Breast epithelium (tissue), 4 donors: Measurements from ENCODE around the gene FIBIN. TPM values are rescaled to one million over a fixed set of nuclear protein-coding genes. Genes with fewer than 3 reads are reported as not detected.

ENCODE experiments used
- DNase-seq, 2 donors: peaks; one replicate each; pipeline ENCODE4 v3.0.0-alpha.2; 2019; ENCODE audit warnings: low spot score in 2 of 2
- H3K27ac ChIP-seq, 2 donors: fragments of 200-600 bp; sonication (generic) in 1 of 2; one replicate each; pipeline ENCODE4 v1.5.1; 2016 to 2019; ENCODE audit warnings: mild to moderate bottlenecking in 1 of 2
- H3K27me3 ChIP-seq, 2 donors: fragments of 200-600 bp; sonication (generic) in 1 of 2; one replicate each; pipeline versions ENCODE4 v1.5.1 to v1.6.0; 2017 to 2019; ENCODE audit warnings: control low read depth in 1 of 2, mild to moderate bottlenecking in 1 of 2
- H3K36me3 ChIP-seq: fragments of 200-600 bp; one replicate; pipeline ENCODE4 v1.5.1; 2019
- H3K4me1 ChIP-seq, 2 donors: fragments of 200-600 bp; sonication (generic); one replicate each; pipeline ENCODE4 v1.5.1; 2016 to 2019; ENCODE audit warnings: control low read depth in 1 of 2
- H3K4me3 ChIP-seq, 3 donors: fragments of 200-600 bp; sonication (generic); 1 replicate in 2 of 3; 2 replicates in 1 of 3; pipeline ENCODE4 v1.5.1; 2016 to 2019; ENCODE audit warnings: mild to moderate bottlenecking in 3 of 3, moderate library complexity in 2 of 3
- H3K9me3 ChIP-seq, 2 donors: fragments of 200-600 bp; sonication (generic) in 1 of 2; one replicate each; pipeline ENCODE4 v1.5.1; 2016 to 2019; ENCODE audit warnings: control low read depth in 1 of 2
- POLR2A ChIP-seq: fragments of 450-650 bp; IDR thresholded peaks from one replicate; pipeline ENCODE4 v1.6.1; 2016; ENCODE audit warnings: antibody characterized with exemption, mild to moderate bottlenecking, moderate library complexity
- POLR2AphosphoS5 ChIP-seq, 3 donors: sonication (generic); formaldehyde crosslinking; IDR thresholded peaks; one replicate each; pipeline ENCODE4 v1.6.1; 2017; ENCODE audit warnings: antibody characterized with exemption in 3 of 3
- intact Hi-C: fragments of 100-400 bp; cut with DNase I; formaldehyde crosslinking; loops from one replicate; pipeline ENCODE4 v1.15.1; 2023; ENCODE audit warnings: low total_unique reads
- total RNA-seq, 3 donors: library from RNA; depleted of rRNA; stranded (reverse); fragments of >200 nt; gene quantifications; one replicate each; pipeline ENCODE4 v1.1.0, GENCODE V29; 2016
- TF ChIP-seq, protein P1 (sequence below), 3 donors: fragments of 450-650 bp; IDR thresholded peaks; one replicate each; pipeline ENCODE4 v1.5.1; 2016 to 2017; ENCODE audit warnings: antibody characterized with exemption in 3 of 3, mild to moderate bottlenecking in 3 of 3, moderate library complexity in 3 of 3

The FIBIN gene
- total RNA-seq, 3 donors from 2014 or later: 23.7 to 71.4 (median 41.6) TPM

DNA sequence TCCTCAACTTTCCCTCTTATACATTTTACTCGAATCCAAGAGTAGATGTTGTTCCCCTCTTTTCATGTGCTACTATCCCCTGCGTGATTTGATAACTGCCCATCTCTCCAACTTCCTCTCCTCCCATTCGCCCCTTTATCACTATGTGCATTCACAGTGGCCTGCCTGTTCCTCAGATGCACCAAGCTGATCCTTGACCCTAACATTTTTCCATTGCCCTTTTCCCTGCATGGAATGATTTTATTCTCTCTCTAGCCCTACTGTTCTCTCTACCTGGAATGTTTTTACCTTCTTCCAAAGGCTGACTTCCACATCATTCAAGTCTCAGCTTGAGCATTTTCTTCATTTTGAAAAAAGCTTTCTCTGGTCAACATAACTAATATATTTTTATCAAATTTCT is 31.0 kb downstream of the FIBIN start:
- no peak overlapping the region for H3K4me3 ChIP-seq
- no peak overlapping the region for H3K27ac ChIP-seq
- TF ChIP-seq POLR2AphosphoS5 (IDR thresholded peaks at IDR 0.05) (no peak), POLR2A (no peak)
- TF ChIP-seq, protein P1, sequence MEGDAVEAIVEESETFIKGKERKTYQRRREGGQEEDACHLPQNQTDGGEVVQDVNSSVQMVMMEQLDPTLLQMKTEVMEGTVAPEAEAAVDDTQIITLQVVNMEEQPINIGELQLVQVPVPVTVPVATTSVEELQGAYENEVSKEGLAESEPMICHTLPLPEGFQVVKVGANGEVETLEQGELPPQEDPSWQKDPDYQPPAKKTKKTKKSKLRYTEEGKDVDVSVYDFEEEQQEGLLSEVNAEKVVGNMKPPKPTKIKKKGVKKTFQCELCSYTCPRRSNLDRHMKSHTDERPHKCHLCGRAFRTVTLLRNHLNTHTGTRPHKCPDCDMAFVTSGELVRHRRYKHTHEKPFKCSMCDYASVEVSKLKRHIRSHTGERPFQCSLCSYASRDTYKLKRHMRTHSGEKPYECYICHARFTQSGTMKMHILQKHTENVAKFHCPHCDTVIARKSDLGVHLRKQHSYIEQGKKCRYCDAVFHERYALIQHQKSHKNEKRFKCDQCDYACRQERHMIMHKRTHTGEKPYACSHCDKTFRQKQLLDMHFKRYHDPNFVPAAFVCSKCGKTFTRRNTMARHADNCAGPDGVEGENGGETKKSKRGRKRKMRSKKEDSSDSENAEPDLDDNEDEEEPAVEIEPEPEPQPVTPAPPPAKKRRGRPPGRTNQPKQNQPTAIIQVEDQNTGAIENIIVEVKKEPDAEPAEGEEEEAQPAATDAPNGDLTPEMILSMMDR (IDR thresholded peaks at IDR 0.05): no peak
- no peaks in the 10 kb centered on the region for H3K36me3 ChIP-seq
- DNase-seq: no peak
- H3K27me3 ChIP-seq: no peaks in the 10 kb centered on the region
- peaks cover 0 to 4% of the 10 kb centered on the region in 2 donors for H3K4me1 ChIP-seq
- intact Hi-C loops: no loop called here
- H3K9me3 ChIP-seq: no peaks in the 10 kb centered on the region

DNA sequence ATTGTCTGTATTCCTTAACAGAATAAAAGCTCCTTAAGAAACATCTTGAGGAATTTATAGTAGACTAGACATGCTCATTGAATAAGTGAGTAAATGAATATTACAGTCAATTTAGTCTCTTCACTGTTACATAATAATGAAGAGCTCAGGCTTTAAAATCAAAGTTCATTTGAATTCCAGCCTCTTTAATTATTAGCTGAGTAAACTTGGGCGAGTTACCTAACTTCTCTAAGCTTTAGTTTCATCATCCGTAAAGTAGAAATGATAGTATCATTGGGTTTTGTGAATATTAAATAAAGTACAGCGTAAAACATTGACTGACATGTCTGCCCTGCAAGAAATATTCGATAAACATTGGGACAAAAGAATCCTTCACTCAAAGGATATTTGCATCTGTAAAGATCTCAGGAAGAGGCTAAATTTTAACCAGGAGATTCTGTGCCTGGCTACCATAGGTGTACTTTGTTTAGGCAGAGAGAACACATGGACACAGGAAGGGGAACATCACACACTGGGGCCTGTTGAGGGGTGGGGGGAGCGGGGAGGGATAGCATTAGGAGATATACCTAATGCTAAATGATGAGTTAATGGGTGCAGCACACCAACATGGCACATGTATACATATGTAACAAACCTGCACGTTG is 31.5 kb downstream of the FIBIN start:
- Histone ChIP-seq H3K27ac (no peak overlapping the region), H3K9me3 (no peaks in the 10 kb centered on the region), H3K36me3 (no peaks in the 10 kb centered on the region), H3K4me1 (peaks cover 0 to 4% of the 10 kb centered on the region in 2 donors), H3K4me3 (no peak overlapping the region), H3K27me3 (no peaks in the 10 kb centered on the region)
- no peak for DNase-seq
- intact Hi-C loops: no loop called here
- TF ChIP-seq POLR2A (no peak), POLR2AphosphoS5 (IDR thresholded peaks at IDR 0.05) (no peak)
- TF ChIP-seq, protein P1 (IDR thresholded peaks at IDR 0.05): no peak

DNA sequence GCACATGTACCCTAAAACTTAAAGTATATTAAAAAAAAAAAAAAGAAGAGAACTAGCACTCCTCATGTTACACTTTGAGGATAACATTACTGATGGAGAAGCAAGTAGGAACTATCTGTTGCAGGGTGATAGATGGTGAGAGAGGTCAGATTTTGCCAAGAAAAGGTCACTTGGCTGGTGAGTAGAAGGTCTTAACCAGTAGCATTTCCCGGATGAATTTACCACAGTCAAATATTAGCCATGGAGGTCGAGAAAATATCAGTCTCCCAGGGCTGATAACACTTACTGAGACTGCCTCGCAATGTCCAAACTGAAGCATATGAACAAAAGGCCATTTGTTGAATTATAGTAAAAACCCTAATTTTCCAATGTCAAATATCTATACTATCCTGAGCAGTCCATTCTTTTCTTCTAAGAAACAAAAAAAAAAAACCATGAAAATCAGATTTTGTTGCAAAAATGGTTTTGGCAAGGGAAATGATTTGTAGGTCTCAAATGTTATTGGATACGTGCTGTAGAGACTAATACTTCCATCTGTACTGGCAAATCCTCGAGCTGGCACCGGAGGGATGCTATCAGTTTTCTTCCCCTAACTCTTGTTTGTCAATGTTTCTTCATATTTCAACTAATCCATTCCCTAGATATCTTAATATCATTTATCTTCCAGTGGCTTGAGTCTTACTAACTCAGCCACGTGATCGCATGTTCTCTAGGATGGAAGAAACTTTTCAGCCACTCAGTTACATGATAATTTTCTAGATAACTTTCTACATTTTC is 32.2 kb downstream of the FIBIN start:
- TF ChIP-seq POLR2AphosphoS5 (IDR thresholded peaks at IDR 0.05) (no peak), POLR2A (no peak)
- TF ChIP-seq, protein P1 (IDR thresholded peaks at IDR 0.05): no peak
- intact Hi-C loops: no loop called here
- H3K4me3 ChIP-seq: no peak overlapping the region
- no peak overlapping the region for H3K27ac ChIP-seq
- H3K4me1 ChIP-seq: peaks cover 0 to 4% of the 10 kb centered on the region in 2 donors
- H3K9me3 ChIP-seq: no peaks in the 10 kb centered on the region
- no peaks in the 10 kb centered on the region for H3K27me3 ChIP-seq
- no peaks in the 10 kb centered on the region for H3K36me3 ChIP-seq
- no peak for DNase-seq

DNA sequence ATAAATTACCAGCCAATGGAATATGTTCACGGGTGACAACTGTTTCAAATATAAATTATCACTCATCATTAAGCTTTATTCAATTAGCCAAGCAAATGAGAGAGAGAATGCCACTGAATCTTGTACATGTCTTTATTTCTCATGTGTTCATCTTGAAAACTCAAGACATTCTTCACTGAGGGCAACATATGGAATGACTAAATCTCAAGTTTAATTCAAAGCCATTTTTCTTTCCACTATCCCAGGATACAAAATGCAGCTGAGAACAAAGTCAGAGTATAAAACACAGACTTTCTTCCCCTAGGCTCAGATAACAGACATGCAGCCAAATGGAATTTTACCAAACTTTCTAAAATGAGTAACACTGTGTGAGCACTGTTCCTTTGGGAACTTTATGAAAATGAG is 34.7 kb downstream of the FIBIN start:
- no peaks in the 10 kb centered on the region for H3K36me3 ChIP-seq
- intact Hi-C loops: no loop called here
- TF ChIP-seq, protein P1 (IDR thresholded peaks at IDR 0.05): no peak
- TF ChIP-seq POLR2A (no peak), POLR2AphosphoS5 (IDR thresholded peaks at IDR 0.05) (no peak)
- H3K27me3 ChIP-seq: no peaks in the 10 kb centered on the region
- DNase-seq: no peak
- no peaks in the 10 kb centered on the region for H3K9me3 ChIP-seq
- no peak overlapping the region for H3K27ac ChIP-seq
- peaks cover 0 to 4% of the 10 kb centered on the region in 2 donors for H3K4me1 ChIP-seq
- H3K4me3 ChIP-seq: no peak overlapping the region

DNA sequence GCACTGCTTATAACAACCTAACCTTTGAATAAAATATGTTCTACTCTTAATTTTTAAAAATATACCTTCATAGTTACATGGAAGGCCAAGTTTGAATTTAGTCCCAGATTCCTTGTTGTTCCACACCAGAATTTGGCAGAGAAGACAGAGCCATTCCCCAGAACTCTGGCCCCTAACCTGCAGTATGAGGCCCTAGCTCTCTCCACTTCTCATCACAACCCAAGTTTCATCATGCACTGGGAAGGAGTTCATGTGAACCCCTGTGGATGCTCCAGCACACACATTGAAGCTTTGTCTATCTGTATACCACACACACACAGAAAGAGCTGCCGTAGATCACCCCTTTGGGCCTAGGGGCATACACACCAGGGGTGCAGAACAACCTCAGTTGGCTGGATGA is 36.1 kb downstream of the FIBIN start:
- H3K27me3 ChIP-seq: no peaks in the 10 kb centered on the region
- TF ChIP-seq, protein P1 (IDR thresholded peaks at IDR 0.05): no peak
- no peak for TF ChIP-seq POLR2A
- TF ChIP-seq POLR2AphosphoS5 (IDR thresholded peaks at IDR 0.05): no peak

More for the DNA sequence above, 36.1 kb downstream of the FIBIN start:
- Histone ChIP-seq H3K27ac (no peak overlapping the region), H3K4me1 (peaks cover 0 to 4% of the 10 kb centered on the region in 2 donors), H3K36me3 (no peaks in the 10 kb centered on the region), H3K4me3 (no peak overlapping the region), H3K9me3 (no peaks in the 10 kb centered on the region)
- intact Hi-C loops: loop anchor here (5.0 kb wide), 1 partner anchor 817 kb away; no protein-coding TSS in a partner anchor
- DNase-seq: no peak
